Hair follicle dermal papilla cell (primary cell): ENCODE results near the gene TAS2R20. TPM values are rescaled to one million over a fixed set of nuclear protein-coding genes. Genes with fewer than 3 reads are reported as not detected.

Experiments used
- total RNA-seq: library from RNA; depleted of rRNA; stranded (reverse); fragments of >200 nt; gene quantifications from 2 replicates; pipeline ENCODE4 v1.2.3, GENCODE V29; 2012

The TAS2R20 gene, protein sequence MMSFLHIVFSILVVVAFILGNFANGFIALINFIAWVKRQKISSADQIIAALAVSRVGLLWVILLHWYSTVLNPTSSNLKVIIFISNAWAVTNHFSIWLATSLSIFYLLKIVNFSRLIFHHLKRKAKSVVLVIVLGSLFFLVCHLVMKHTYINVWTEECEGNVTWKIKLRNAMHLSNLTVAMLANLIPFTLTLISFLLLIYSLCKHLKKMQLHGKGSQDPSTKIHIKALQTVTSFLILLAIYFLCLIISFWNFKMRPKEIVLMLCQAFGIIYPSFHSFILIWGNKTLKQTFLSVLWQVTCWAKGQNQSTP
- total RNA-seq: 3.3 and 7.5 TPM in 2 replicates

GRCh38 chr12:10998204-10998603 is at the start of gene TAS2R20:
Gene TAS2R20 (minus strand): TSS chr12:10998304. CDS start chr12:10997875, 429 bp downstream.

DNA sequence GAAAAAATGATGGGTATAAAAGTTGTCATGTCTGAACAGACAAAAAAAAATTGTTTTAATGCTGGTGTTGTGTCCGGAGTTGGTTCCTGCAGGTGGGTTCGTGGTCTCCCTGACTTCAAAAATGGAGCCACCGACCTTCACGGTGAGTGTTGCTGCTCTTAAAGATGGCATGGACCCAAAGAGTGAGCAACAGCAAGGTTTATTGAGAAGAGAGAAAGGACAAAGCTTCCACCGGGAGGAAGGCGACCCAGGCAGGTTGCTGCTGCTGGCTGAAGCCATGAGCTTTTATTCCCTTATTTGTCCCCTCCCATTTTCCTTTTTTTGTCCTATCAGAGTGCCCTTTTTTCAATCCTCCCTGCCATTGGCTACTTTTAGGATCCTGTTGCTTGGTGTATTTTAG is 33.2 kb upstream of the TAS2R20 start, which contains the start of gene TAS2R31:
Gene TAS2R31, minus strand, starts transcription at position 101 of the 400 bp plus-strand sequence. Its CDS starts 72 bp downstream, at position 29.

DNA sequence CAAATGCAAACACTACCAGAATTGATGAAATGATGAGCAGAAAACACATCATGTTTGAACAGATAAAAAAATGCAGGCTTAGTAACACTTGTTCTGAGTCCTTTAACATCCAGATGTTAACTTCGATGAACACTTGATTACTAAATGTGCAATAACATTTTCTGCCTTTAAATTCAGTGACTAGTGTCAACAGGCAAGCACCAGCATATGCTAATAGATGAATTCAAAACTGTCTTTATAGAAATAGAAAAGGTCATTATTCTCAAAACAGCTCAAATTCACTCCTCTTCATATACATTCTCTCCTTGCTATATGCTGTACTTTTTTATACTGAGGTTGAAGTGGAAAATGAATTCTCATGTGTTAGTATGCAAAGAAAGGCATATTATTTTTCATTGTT is 24.4 kb upstream of the TAS2R20 start, which contains the start of gene TAS2R19:
Gene TAS2R19, minus strand, starts transcription at position 101 of the 400 bp plus-strand sequence. Its CDS starts 49 bp downstream, at position 52.

DNA sequence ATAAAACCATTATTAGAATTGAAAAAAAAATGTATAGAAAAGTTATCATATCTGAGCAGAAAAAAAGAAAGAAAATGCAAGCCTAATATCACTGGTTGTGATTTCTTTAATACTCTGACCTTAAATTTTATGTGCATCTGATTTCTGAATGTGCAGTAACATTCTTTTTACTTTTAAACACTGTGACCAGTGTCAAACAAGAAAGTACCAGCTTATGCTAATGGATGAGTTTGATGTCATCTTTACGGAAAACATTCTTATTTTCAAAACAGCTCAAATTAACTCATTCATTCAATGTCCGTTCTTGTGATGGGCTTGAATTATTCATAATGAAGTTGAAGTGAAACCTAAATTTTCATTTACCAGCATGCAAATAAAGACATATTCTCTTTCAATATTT is 11.3 kb downstream of the TAS2R20 start, which contains the start of gene TAS2R50:
Gene TAS2R50, minus strand, starts transcription at position 101 of the 400 bp plus-strand sequence. Its CDS starts 52 bp downstream, at position 49.

Other genes starting within 250 kb of the TAS2R20 start
- 0.16 TPM in 1 of 2 replicates, not detected in the other for gene TAS2R7, start 195.7 kb downstream of the TAS2R20 start, total RNA-seq
- 0.12 TPM in 1 of 2 replicates, not detected in the other for gene TAS2R8, start 191.0 kb downstream of the TAS2R20 start, total RNA-seq
- not detected in 2 replicates for gene TAS2R9, start 188.1 kb downstream of the TAS2R20 start, total RNA-seq
- 1.2 and 1.8 TPM in 2 replicates for gene TAS2R10, start 171.9 kb downstream of the TAS2R20 start, total RNA-seq
- gene PRR4, start 148.8 kb downstream of the TAS2R20 start, total RNA-seq: 1.7 and 10.5 TPM in 2 replicates
- 19.8 and 37.5 TPM in 2 replicates for gene PRH1, start 114.0 kb downstream of the TAS2R20 start, total RNA-seq
- 1.8 and 3.4 TPM in 2 replicates for gene TAS2R13, start 88.7 kb downstream of the TAS2R20 start, total RNA-seq
- gene PRH2, start 69.1 kb downstream of the TAS2R20 start, total RNA-seq: not detected in 2 replicates
- gene TAS2R14, start 59.0 kb downstream of the TAS2R20 start, total RNA-seq: 2.9 and 7.0 TPM in 2 replicates
- gene TAS2R50, start 11.4 kb downstream of the TAS2R20 start, total RNA-seq: 4.7 and 7.0 TPM in 2 replicates
- gene TAS2R19, start 24.3 kb upstream of the TAS2R20 start, total RNA-seq: 4.9 and 9.6 TPM in 2 replicates
- gene TAS2R31, start 33.1 kb upstream of the TAS2R20 start, total RNA-seq: 6.4 and 10.9 TPM in 2 replicates
- 2.2 and 6.8 TPM in 2 replicates for gene TAS2R46, start 64.0 kb upstream of the TAS2R20 start, total RNA-seq
- gene TAS2R43, start 94.0 kb upstream of the TAS2R20 start, total RNA-seq: 3.4 and 4.3 TPM in 2 replicates
- gene TAS2R30, start 136.3 kb upstream of the TAS2R20 start, total RNA-seq: 3.6 and 8.8 TPM in 2 replicates
- gene SMIM10L1, start 172.9 kb upstream of the TAS2R20 start, total RNA-seq: 5.5 and 5.8 TPM in 2 replicates
- gene TAS2R42, start 188.6 kb upstream of the TAS2R20 start, total RNA-seq: not detected in 2 replicates